Smooth muscle cell (in vitro differentiated cells): ENCODE data around the gene RPS6KA5. TPM values are rescaled to one million over a fixed set of nuclear protein-coding genes. Genes with fewer than 3 reads are reported as not detected.
A peak's percentile ranks its signal among the peaks of the same experiment; 100 is the strongest.

Experiments
- DNase-seq: peaks from one replicate; lab custom pipeline; 2025; ENCODE audit not compliant: unreplicated experiment; lab: John Stamatoyannopoulos, UW
- H2AFZ ChIP-seq: fragments of 200-600 bp; sonication (generic); 2 replicates; pipeline ENCODE4 v1.6.0; 2016; ENCODE audit warnings: antibody characterized with exemption, low read depth, mild to moderate bottlenecking
- H3F3A ChIP-seq: fragments of 200-600 bp; sonication (generic); 2 replicates; pipeline ENCODE4 v1.6.0; 2017; ENCODE audit warnings: antibody characterized with exemption, low read depth
- H3K27ac ChIP-seq: fragments of 200-600 bp; sonication (generic); 2 replicates; pipeline ENCODE4 v1.5.1; 2016; ENCODE audit warnings: low read depth, mild to moderate bottlenecking
- H3K27me3 ChIP-seq: fragments of 200-600 bp; sonication (generic); 2 replicates; pipeline ENCODE4 v1.6.1; 2016; ENCODE audit warnings: low read depth, mild to moderate bottlenecking
- H3K36me3 ChIP-seq: fragments of 200-600 bp; sonication (generic); 2 replicates; pipeline ENCODE4 v1.5.1; 2016; ENCODE audit warnings: low read depth
- H3K4me1 ChIP-seq: fragments of 200-600 bp; sonication (generic); 2 replicates; pipeline ENCODE4 v1.5.1; 2016; ENCODE audit warnings: low read depth
- H3K4me2 ChIP-seq: fragments of 200-600 bp; sonication (generic); 2 replicates; pipeline ENCODE4 v1.6.0; 2016; ENCODE audit warnings: mild to moderate bottlenecking
- H3K4me3 ChIP-seq: fragments of 200-600 bp; sonication (generic); 2 replicates; pipeline ENCODE4 v1.5.1; 2016; ENCODE audit warnings: mild to moderate bottlenecking
- H3K79me2 ChIP-seq: fragments of 200-600 bp; sonication (generic); 2 replicates; pipeline ENCODE4 v1.6.0; 2016; ENCODE audit warnings: low read depth, mild to moderate bottlenecking
- H3K9ac ChIP-seq: fragments of 200-600 bp; sonication (generic); 2 replicates; pipeline ENCODE4 v1.6.0; 2016; ENCODE audit warnings: low read depth
- H3K9me3 ChIP-seq: fragments of 200-600 bp; sonication (generic); replicated peaks from 2 replicates; pipeline ENCODE4 v1.5.1; 2016; ENCODE audit warnings: low read depth
- H4K20me1 ChIP-seq: fragments of 200-600 bp; sonication (generic); 2 replicates; pipeline ENCODE4 v1.6.0; 2016; ENCODE audit warnings: low read depth
- CTCF ChIP-seq: fragments of 200-600 bp; sonication (generic); IDR thresholded peaks from 2 replicates; pipeline ENCODE4 v1.5.1; 2017; ENCODE audit warnings: borderline replicate concordance, mild to moderate bottlenecking, antibody characterized with exemption; ENCODE audit not compliant: insufficient read depth, poor library complexity, severe bottlenecking
- WGBS: methylation state at CpG from one replicate; pipeline ENCODE4 v1.1.7; 2016; ENCODE audit warnings: low lambda C conversion rate; 5-methylcytosine and 5-hydroxymethylcytosine counted together
- polyA plus RNA-seq: library from polyadenylated mRNA; unstranded; fragments of >200 nt; fragmentation: Nextera tagmentation; extraction: Ambion mirVana; gene quantifications from 2 replicates; pipeline ENCODE4 v1.2.1, GENCODE V29; 2016
- total RNA-seq: library from RNA; depleted of rRNA; stranded (reverse); fragments of >200 nt; gene quantifications from 2 replicates; pipeline ENCODE4 v1.2.3, GENCODE V29; 2014

RPS6KA5 gene
- total and polyA plus RNA-seq, 2 experiments from 2014 or later = 1.0 to 1.5 TPM

- Histone ChIP-seq H3K4me3 (no peak overlapping the region), H3K79me2 (no peaks in the 10 kb centered on the region), H3K36me3 (no peaks in the 10 kb centered on the region), H4K20me1 (no peaks in the 10 kb centered on the region), H3K9ac (no peak overlapping the region), H3K27ac (no peak overlapping the region), H2AFZ (no peak overlapping the region), H3K9me3 (no peaks in the 10 kb centered on the region), H3F3A (no peaks in the 10 kb centered on the region), H3K4me2 (no peak overlapping the region), H3K27me3 (no peaks in the 10 kb centered on the region), H3K4me1 (peaks cover 11% of the 10 kb centered on the region)
- TF ChIP-seq CTCF = no peak
- DNase-seq = no peak
Observed at GRCh38 chr14:90853116-90853515, 207.3 kb downstream of the RPS6KA5 start.

GRCh38 chr14:90851327-90852036 lies 209.0 kb downstream of the RPS6KA5 start:
- WGBS = 90% methylated on average over 5 of the region's 5 CpGs
- H3K27me3 ChIP-seq = no peaks in the 10 kb centered on the region
- H3K36me3 ChIP-seq = no peaks in the 10 kb centered on the region
- H3F3A ChIP-seq = no peaks in the 10 kb centered on the region
- peak overlapping the region; percentile 78 for H3K4me2 ChIP-seq
- peak overlapping the region; percentile 85 for H3K27ac ChIP-seq
- peak overlapping the region; percentile 58 for H2AFZ ChIP-seq
- peak overlapping the region; percentile 47 for H3K9ac ChIP-seq
- no peaks in the 10 kb centered on the region for H4K20me1 ChIP-seq
- no peaks in the 10 kb centered on the region for H3K79me2 ChIP-seq
- H3K4me1 ChIP-seq = peaks cover 11% of the 10 kb centered on the region
- no peak overlapping the region for H3K4me3 ChIP-seq
- DNase-seq = no peak
- TF ChIP-seq CTCF = no peak
- no peaks in the 10 kb centered on the region for H3K9me3 ChIP-seq

GRCh38 chr14:90850487-90850886 lies 210.0 kb downstream of the RPS6KA5 start:
- no peaks in the 10 kb centered on the region for H3K36me3 ChIP-seq
- DNase-seq = no peak
- peak overlapping the region; percentile 78 for H3K4me2 ChIP-seq
- H3K4me3 ChIP-seq = peak overlapping the region; percentile 4
- peak overlapping the region; percentile 58 for H3K9ac ChIP-seq
- peak overlapping the region; percentile 58 for H2AFZ ChIP-seq
- no peaks in the 10 kb centered on the region for H3K27me3 ChIP-seq
- H3F3A ChIP-seq = no peaks in the 10 kb centered on the region
- H3K27ac ChIP-seq = peak overlapping the region; percentile 85
- no peaks in the 10 kb centered on the region for H3K79me2 ChIP-seq
- no peaks in the 10 kb centered on the region for H3K9me3 ChIP-seq
- peaks cover 11% of the 10 kb centered on the region for H3K4me1 ChIP-seq
- no peaks in the 10 kb centered on the region for H4K20me1 ChIP-seq
- TF ChIP-seq CTCF = no peak
- WGBS = 19% methylated on average over 3 of the region's 3 CpGs

- no peak for DNase-seq
- Histone ChIP-seq H2AFZ (no peak overlapping the region), H3K9ac (no peak overlapping the region), H3K36me3 (no peaks in the 10 kb centered on the region), H3F3A (no peaks in the 10 kb centered on the region), H3K27me3 (no peaks in the 10 kb centered on the region), H3K9me3 (no peaks in the 10 kb centered on the region), H3K4me2 (no peak overlapping the region), H3K4me1 (peaks cover 11% of the 10 kb centered on the region), H4K20me1 (no peaks in the 10 kb centered on the region), H3K79me2 (no peaks in the 10 kb centered on the region), H3K4me3 (no peak overlapping the region), H3K27ac (peak overlapping the region; percentile 85)
- TF ChIP-seq CTCF = no peak
- WGBS = 80% methylated on average over 7 of the region's 7 CpGs
Observed at GRCh38 chr14:90849787-90850444, 210.5 kb downstream of the RPS6KA5 start.
